Loucy (cell line): ENCODE data around the gene MT1E.
"Not testable (repeated sequence)": the region's sequence is repeated elsewhere in the genome, so short reads cannot be mapped to it uniquely, and the experiment has no call there.

ENCODE experiments used
- H2AFZ ChIP-seq: fragments of 200-600 bp; sonication (generic); 2 replicates; pipeline ENCODE4 v1.6.0; 2016; ENCODE audit warnings: antibody characterized with exemption, mild to moderate bottlenecking, low read length, moderate library complexity
- H3F3A ChIP-seq: fragments of 200-600 bp; 2 replicates; pipeline ENCODE4 v1.6.0; 2016; ENCODE audit warnings: antibody characterized with exemption, low read depth, mild to moderate bottlenecking
- H3K27me3 ChIP-seq: fragments of 200-600 bp; sonication (generic); 2 replicates; pipeline ENCODE4 v1.6.1; 2014; ENCODE audit warnings: low read length, mild to moderate bottlenecking; ENCODE audit not compliant: insufficient read depth, poor library complexity, severe bottlenecking
- H3K36me3 ChIP-seq: fragments of 200-600 bp; sonication (generic); 2 replicates; pipeline ENCODE4 v1.6.1; 2016; ENCODE audit warnings: low read length; ENCODE audit not compliant: insufficient read depth
- H3K4me1 ChIP-seq: fragments of 200-600 bp; sonication (generic); 2 replicates; pipeline ENCODE4 v1.5.1; 2014; ENCODE audit warnings: low read length, mild to moderate bottlenecking; ENCODE audit not compliant: insufficient read depth, poor library complexity, severe bottlenecking
- H3K4me2 ChIP-seq: fragments of 200-600 bp; sonication (generic); 2 replicates; pipeline ENCODE4 v1.6.0; 2014; ENCODE audit warnings: antibody characterized with exemption, low read length, low read depth, mild to moderate bottlenecking; ENCODE audit not compliant: poor library complexity, severe bottlenecking
- H3K4me3 ChIP-seq: fragments of 200-600 bp; sonication (generic); 2 replicates; pipeline ENCODE4 v1.5.1; 2014; ENCODE audit warnings: low read length, mild to moderate bottlenecking, mixed read lengths; ENCODE audit not compliant: poor library complexity, severe bottlenecking
- H3K79me2 ChIP-seq: fragments of 200-600 bp; sonication (generic); 2 replicates; pipeline ENCODE4 v1.6.1; 2014; ENCODE audit warnings: low read length; ENCODE audit not compliant: insufficient read depth
- H3K9ac ChIP-seq: fragments of 200-600 bp; sonication (generic); 2 replicates; pipeline ENCODE4 v1.6.0; 2014; ENCODE audit warnings: mild to moderate bottlenecking, low read depth, low read length, moderate library complexity; ENCODE audit not compliant: poor library complexity, severe bottlenecking
- H3K9me2 ChIP-seq: fragments of 200-600 bp; sonication (generic); replicated peaks from 2 replicates; pipeline ENCODE4 v1.6.1; 2016; ENCODE audit warnings: low read depth, low read length, mixed read lengths
- H3K9me3 ChIP-seq: fragments of 200-600 bp; sonication (generic); 2 replicates; pipeline ENCODE4 v1.6.1; 2014; ENCODE audit warnings: mild to moderate bottlenecking, antibody characterized with exemption, low read length, low read depth; ENCODE audit not compliant: insufficient read depth
- H4K20me1 ChIP-seq: fragments of 200-600 bp; sonication (generic); 2 replicates; pipeline ENCODE4 v1.6.0; 2014; ENCODE audit warnings: antibody characterized with exemption, low read length, mild to moderate bottlenecking; ENCODE audit not compliant: insufficient read depth, poor library complexity, severe bottlenecking
- EZH2phosphoT487 ChIP-seq: fragments of 200-600 bp; IDR thresholded peaks from 2 replicates; pipeline ENCODE4 v1.6.1; 2018; ENCODE audit warnings: antibody characterized with exemption, mild to moderate bottlenecking, moderate library complexity, borderline replicate concordance
- TF ChIP-seq, protein P1 (sequence below): fragments of 200-600 bp; sonication (generic); conservative IDR thresholded peaks from 2 replicates; pipeline ENCODE4 v1.5.1; 2014; ENCODE audit warnings: mild to moderate bottlenecking, antibody characterized with exemption, low read length

MT1E gene

DNA sequence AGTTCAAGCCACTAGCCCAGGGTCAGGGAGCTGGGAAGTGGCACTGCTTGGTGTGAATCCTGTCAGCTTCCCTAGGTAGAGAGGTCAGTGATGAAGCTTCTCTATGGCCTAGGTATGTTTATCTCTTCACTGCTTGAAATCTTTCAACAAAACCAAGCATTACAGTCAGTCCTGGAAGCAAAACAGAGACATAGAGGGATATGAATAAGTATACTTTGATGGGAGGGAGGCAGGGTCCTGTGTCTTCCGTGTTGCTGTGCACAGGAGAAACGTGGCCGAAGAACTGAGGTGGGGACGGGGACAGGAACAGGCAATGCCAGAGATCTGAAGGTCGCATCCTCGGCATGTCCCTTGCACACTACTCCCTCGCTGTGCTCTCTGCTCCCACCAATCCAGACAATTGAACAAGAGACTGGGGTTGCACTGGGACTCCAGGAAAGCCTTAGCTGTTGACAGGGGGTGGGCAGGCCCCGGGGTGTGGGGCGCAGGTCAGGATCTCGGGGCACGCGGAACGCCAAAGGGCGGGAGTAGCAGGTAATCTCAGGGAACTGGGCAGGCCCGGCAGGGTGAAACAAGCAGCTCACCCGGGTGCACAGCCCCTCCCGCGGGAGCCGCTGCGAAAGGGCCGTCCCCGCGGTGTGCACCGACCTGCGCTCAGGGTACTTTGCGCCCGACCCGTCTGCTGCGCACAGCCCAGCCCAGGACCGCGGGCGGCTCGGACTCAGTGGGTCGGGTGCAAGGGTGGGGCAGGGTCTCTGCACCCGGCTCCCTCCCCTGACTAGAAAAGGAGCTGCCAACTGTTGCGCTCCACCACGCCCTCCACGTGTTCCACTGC lies 43.6 kb downstream of the MT1E start, which contains the start of gene MT1H:
MT1H (plus strand) TSS at position 810 of the 835 bp plus-strand sequence. CDS start 71 bp downstream, outside the sequence.
- no peaks in the 10 kb centered on the region for H3K9me3 ChIP-seq
- H3K9me2 ChIP-seq = no peaks in the 10 kb centered on the region
- no peak within 1 kb of the TSS for H3K4me3 ChIP-seq
- H3K4me2 ChIP-seq = no peak within 1 kb of the TSS
- no peak within 1 kb of the TSS for H2AFZ ChIP-seq
- H3K9ac ChIP-seq = no peak within 1 kb of the TSS
- no peaks in the 10 kb centered on the region for H3K4me1 ChIP-seq
- no peaks in the 10 kb centered on the region for H3K36me3 ChIP-seq
- TF ChIP-seq, protein P1, sequence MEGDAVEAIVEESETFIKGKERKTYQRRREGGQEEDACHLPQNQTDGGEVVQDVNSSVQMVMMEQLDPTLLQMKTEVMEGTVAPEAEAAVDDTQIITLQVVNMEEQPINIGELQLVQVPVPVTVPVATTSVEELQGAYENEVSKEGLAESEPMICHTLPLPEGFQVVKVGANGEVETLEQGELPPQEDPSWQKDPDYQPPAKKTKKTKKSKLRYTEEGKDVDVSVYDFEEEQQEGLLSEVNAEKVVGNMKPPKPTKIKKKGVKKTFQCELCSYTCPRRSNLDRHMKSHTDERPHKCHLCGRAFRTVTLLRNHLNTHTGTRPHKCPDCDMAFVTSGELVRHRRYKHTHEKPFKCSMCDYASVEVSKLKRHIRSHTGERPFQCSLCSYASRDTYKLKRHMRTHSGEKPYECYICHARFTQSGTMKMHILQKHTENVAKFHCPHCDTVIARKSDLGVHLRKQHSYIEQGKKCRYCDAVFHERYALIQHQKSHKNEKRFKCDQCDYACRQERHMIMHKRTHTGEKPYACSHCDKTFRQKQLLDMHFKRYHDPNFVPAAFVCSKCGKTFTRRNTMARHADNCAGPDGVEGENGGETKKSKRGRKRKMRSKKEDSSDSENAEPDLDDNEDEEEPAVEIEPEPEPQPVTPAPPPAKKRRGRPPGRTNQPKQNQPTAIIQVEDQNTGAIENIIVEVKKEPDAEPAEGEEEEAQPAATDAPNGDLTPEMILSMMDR = no peak
- no peak for TF ChIP-seq EZH2phosphoT487
- no peaks in the 10 kb centered on the region for H3K27me3 ChIP-seq
- no peaks in the 10 kb centered on the region for H4K20me1 ChIP-seq
- H3K79me2 ChIP-seq = no peaks in the 10 kb centered on the region
- no peaks in the 10 kb centered on the region for H3F3A ChIP-seq

DNA sequence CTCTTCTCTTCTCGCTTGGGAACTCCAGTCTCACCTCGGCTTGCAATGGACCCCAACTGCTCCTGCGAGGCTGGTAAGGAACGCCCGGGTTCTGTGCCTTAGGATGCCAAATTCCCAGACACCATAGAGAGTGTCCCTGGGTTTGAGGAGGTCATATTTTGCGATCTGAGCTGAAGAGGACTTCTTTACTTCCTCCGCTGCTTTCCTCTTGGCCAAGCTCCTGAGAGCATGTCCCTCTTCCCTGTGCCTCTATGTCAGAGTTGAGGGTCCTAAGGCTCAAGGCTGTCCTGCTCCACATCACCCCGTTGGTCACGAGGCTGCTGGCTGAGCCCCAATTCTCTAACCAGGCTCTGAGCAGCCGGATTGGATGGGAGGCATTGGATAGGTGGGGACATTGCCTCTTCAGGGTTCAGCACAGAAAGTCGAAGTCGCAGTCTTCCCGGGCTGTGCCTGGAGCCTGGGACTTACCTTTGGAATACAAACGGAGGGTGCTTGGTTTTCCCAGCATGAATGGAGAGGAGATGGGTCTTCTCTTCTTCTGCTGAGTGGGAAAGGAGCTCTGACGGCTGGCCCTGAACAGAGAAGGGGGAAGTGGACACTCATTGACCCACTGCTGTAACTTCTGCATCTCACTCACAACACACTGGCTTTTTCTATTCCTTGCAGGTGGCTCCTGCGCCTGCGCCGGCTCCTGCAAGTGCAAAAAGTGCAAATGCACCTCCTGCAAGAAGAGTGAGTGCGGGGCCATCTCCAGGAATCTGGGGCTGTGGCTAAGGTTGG lies 44.4 kb downstream of the MT1E start:
- Histone ChIP-seq H3K27me3 (no peaks in the 10 kb centered on the region), H2AFZ (no peak overlapping the region), H3K4me3 (no peak overlapping the region)

GRCh38 chr16:56670620-56670934 lies 45.0 kb downstream of the MT1E start:
- Histone ChIP-seq H3K36me3 (no peaks in the 10 kb centered on the region), H3K4me1 (no peaks in the 10 kb centered on the region), H3K79me2 (no peaks in the 10 kb centered on the region), H3K4me2 (no peak overlapping the region), H4K20me1 (no peaks in the 10 kb centered on the region), H3K4me3 (no peak overlapping the region), H3K9me3 (no peaks in the 10 kb centered on the region), H3F3A (no peaks in the 10 kb centered on the region), H3K9me2 (no peaks in the 10 kb centered on the region), H3K27me3 (no peaks in the 10 kb centered on the region), H3K9ac (no peak overlapping the region), H2AFZ (no peak overlapping the region)
- TF ChIP-seq EZH2phosphoT487 = no peak
- TF ChIP-seq, protein P1 = no peak

More for the DNA sequence above, 44.4 kb downstream of the MT1E start:
- Histone ChIP-seq H3K9me3 (no peaks in the 10 kb centered on the region), H3K9me2 (no peaks in the 10 kb centered on the region), H3K4me1 (no peaks in the 10 kb centered on the region), H3F3A (no peaks in the 10 kb centered on the region), H3K79me2 (no peaks in the 10 kb centered on the region), H4K20me1 (no peaks in the 10 kb centered on the region), H3K36me3 (no peaks in the 10 kb centered on the region), H3K4me2 (no peak overlapping the region), H3K9ac (no peak overlapping the region)
- TF ChIP-seq EZH2phosphoT487 = no peak
- TF ChIP-seq, protein P1 = no peak

DNA sequence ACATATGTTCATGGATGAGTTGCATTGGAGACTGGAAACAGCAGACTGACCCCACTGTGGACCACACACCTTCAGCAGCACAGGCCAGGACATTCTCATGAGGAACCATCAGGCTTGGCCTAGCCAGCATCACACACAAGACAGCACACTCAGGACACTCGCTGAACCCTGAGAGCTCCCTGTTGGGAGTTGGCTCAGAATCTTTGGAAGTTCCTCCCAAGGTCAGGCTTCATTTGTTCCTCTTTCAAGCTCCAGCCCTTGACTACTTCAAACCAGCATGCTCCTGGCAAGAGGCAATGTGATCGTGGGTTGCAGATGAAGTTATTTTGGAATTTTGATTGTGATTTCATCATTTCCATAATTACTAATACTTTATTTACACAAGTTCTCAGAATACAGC lies 46.1 kb downstream of the MT1E start:
- not testable (repeated sequence) for H3K4me2 ChIP-seq, H3K27me3 ChIP-seq, H3F3A ChIP-seq, H2AFZ ChIP-seq, H4K20me1 ChIP-seq, H3K9ac ChIP-seq, H3K9me3 ChIP-seq, H3K79me2 ChIP-seq, H3K4me3 ChIP-seq, H3K4me1 ChIP-seq, H3K9me2 ChIP-seq, H3K36me3 ChIP-seq

DNA sequence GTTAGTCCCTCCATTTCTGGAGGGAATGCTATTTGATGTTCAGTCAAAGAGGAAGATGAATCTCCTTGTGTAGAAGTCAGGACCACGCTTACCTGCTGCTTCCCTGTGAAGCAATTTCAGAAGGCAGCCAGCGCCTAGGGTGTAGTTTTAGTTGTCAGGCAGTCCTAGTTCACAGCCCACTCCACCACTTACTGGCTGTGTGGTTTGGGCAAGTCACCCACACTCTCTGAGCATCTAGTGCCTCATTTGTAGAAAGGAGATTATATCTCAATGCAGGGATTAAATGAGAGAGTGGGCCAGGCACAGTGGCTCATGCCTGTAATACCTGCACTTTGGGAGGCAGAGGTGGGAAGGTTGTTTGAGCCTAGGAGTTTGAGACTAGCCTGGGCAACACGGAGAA lies 46.6 kb downstream of the MT1E start:
- not testable (repeated sequence) for H2AFZ ChIP-seq, H3K4me3 ChIP-seq, H3K79me2 ChIP-seq, H3K9me3 ChIP-seq, H3K36me3 ChIP-seq, H3F3A ChIP-seq, H3K9me2 ChIP-seq, H4K20me1 ChIP-seq, H3K4me2 ChIP-seq, H3K9ac ChIP-seq, H3K27me3 ChIP-seq, H3K4me1 ChIP-seq
